Measurements from ENCODE around the gene MDP1. TPM values are rescaled to one million over a fixed set of nuclear protein-coding genes. Genes with fewer than 3 reads are reported as not detected.

MDP1 gene
- total and polyA plus RNA-seq, 10 of the 15 experiments (the other 5 are each of a cell fraction or from before 2014, with no cell fraction given): 10.4 to 45.8 (median 23.5) TPM

- TF ChIP-seq WRNIP1 (IDR thresholded peaks at IDR 0.05; ENCODE audit: borderline replicate concordance, low read depth, low read length): no peak
- peak; percentile 20; the same call in 1 of the 2 replicates for TF ChIP-seq HDGF (IDR thresholded peaks at IDR 0.05)
- TF ChIP-seq STAT3 (IDR thresholded peaks at IDR 0.05; ENCODE audit: low read depth, low read length): no peak
- no peak; the same call in 1 of the 2 replicates for TF ChIP-seq MEF2A (IDR thresholded peaks at IDR 0.05; ENCODE audit: insufficient read depth, low read depth, low read length)
- no peak for TF ChIP-seq RELB (IDR thresholded peaks at IDR 0.05; ENCODE audit: low read depth)
- TF ChIP-seq SIN3A (IDR thresholded peaks at IDR 0.05; ENCODE audit: low read depth, low read length): 0 out of 2 replicates have a peak, but pooled peaks have one; percentile 50
- no peak for TF ChIP-seq MYC (IDR thresholded peaks at IDR 0.05; ENCODE audit: insufficient read depth, insufficient read length, insufficient replicate concordance, low read length, severe bottlenecking)
- TF ChIP-seq KLF5 (IDR thresholded peaks at IDR 0.05; ENCODE audit: partially characterized antibody): peak; percentile 35
- TF ChIP-seq NR2F1 (conservative IDR thresholded peaks at IDR 0.05): peak; percentile 88
- no peak; the same call in 1 of the 2 replicates for TF ChIP-seq IKZF1 (conservative IDR thresholded peaks at IDR 0.05)
- peak; percentile 82 for TF ChIP-seq SP1 (IDR thresholded peaks at IDR 0.05; ENCODE audit: low read depth, low read length)
- TF ChIP-seq SPI1 (IDR thresholded peaks at IDR 0.05; ENCODE audit: borderline replicate concordance, insufficient read depth, low read depth, low read length): no peak
- TF ChIP-seq SMC3 (IDR thresholded peaks at IDR 0.05; ENCODE audit: borderline replicate concordance, low read length): no peak
- TF ChIP-seq IRF5 (IDR thresholded peaks at IDR 0.05; ENCODE audit: borderline replicate concordance): no peak
- TF ChIP-seq LARP7 (IDR thresholded peaks at IDR 0.05): no peak; the same call in 1 of the 2 replicates
- TF ChIP-seq ZBTB40 (IDR thresholded peaks at IDR 0.05; ENCODE audit: borderline replicate concordance): no peak
- no peak for TF ChIP-seq HDAC6 (IDR thresholded peaks at IDR 0.05; ENCODE audit: unreplicated experiment)
- no peak for TF ChIP-seq HCFC1 (IDR thresholded peaks at IDR 0.05; ENCODE audit: low read length)
- no peak for TF ChIP-seq HSF1 (IDR thresholded peaks at IDR 0.05; ENCODE audit: low read depth, low read length)
- TF ChIP-seq ZNF622 (IDR thresholded peaks at IDR 0.05): no peak
- no peak for TF ChIP-seq CEBPB (IDR thresholded peaks at IDR 0.05; ENCODE audit: borderline replicate concordance in 1 of 2, low read depth in 2 of 2, low read length in 2 of 2)
- no peak for TF ChIP-seq TAF1 (IDR thresholded peaks at IDR 0.05; ENCODE audit: borderline replicate concordance, low read depth, low read length)
Observed at GRCh38 chr14:24171422-24172260, 44.2 kb downstream of the MDP1 start, which contains the start of gene REC8 (continued).

All from GM12878 (cell line).